ENCODE measurements around the gene PPIA. TPM values are rescaled to one million over a fixed set of nuclear protein-coding genes. Genes with fewer than 3 reads are reported as not detected.

The PPIA gene
- total RNA-seq, 1 experiment from 2014 or later: 2,409 TPM

DNA sequence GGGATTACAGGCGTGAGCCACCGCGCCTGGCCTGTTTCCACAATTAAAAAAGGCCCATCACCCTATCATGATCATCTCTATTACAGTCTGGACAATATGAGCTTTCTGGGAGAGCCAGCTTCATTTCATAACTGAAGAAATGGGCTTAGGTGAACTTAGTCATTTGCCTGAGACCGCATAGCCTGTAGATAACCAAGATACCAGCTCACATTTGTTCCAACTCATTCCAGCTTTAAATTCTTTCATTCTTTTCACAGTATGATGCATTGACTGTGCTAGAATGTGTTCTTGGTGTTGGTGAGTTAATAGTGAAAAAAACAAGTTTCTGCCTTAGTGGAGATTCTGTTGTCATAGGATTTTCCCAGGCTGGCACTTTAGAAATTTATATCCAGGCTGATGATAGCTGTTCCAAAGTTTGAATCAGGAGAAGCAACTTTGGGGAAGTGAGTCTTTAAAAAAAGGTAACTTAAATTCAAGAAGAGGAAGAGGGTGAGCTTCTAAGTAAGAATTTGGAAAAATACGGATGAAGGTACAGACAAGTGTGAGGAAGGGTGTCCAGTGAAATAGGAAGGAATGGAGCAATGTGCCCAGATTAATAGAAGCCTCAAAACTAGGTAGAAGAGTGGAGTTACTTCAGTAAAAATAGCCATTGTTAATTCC, 53.5 kb downstream of the PPIA start:
- H3K27me3 ChIP-seq (ENCODE audit: insufficient read depth, low read length): no peaks in the 10 kb centered on the region
- peaks cover 8 to 19% of the 10 kb centered on the region in 2 experiments for H3K4me1 Mint-ChIP-seq
- WGBS (ENCODE audit: extremely low coverage, insufficient read length, low lambda C conversion rate): no CpG with 5 or more reads among the region's 5 CpGs
- H3K23ac ChIP-seq (ENCODE audit: insufficient read length, low read depth, low read length): no peak overlapping the region
- H2BK15ac ChIP-seq (ENCODE audit: low read depth, low read length): no peak overlapping the region
- peak overlapping the region in 2 of 3 experiments; percentile 21 to 88; a peak in 4 of 7 replicates for H3K27ac Mint-ChIP-seq
- no peak overlapping the region for H2BK5ac ChIP-seq (ENCODE audit: insufficient read length, low read length)
- no peak overlapping the region for H2AK5ac ChIP-seq (ENCODE audit: insufficient read length, low read length)
- no peak for DNase-seq
- H3K79me1 ChIP-seq (ENCODE audit: insufficient read depth, low read depth, low read length, poor library complexity, severe bottlenecking): no peaks in the 10 kb centered on the region
- no peak overlapping the region for H3K14ac ChIP-seq (ENCODE audit: insufficient read depth, low read length)
- H3T11ph ChIP-seq (ENCODE audit: low read length): no peak overlapping the region
- no peak overlapping the region for H2BK20ac ChIP-seq (ENCODE audit: low read depth, low read length, poor library complexity, severe bottlenecking)
- H3K79me2 ChIP-seq (ENCODE audit: insufficient read depth, low read length): peaks cover 11% of the 10 kb centered on the region; the same call in 1 of the 2 replicates
- H4K91ac ChIP-seq (ENCODE audit: insufficient read length, low read depth, low read length): no peak overlapping the region
- no peak overlapping the region for H2BK12ac ChIP-seq (ENCODE audit: insufficient read length, low read depth, low read length)
- H3K9ac ChIP-seq (ENCODE audit: extremely low read depth, insufficient read length, low read length): no peak overlapping the region
- H4K8ac ChIP-seq (replicated peaks; ENCODE audit: insufficient read length, low read depth, low read length): no peak overlapping the region
- H3K4me2 ChIP-seq (ENCODE audit: insufficient read depth, insufficient read length, low read length): no peak overlapping the region
- H3K4me3 Mint-ChIP-seq: peak overlapping the region; percentile 97 to 99
- H3K9me3 Mint-ChIP-seq: no peaks in the 10 kb centered on the region
- no peaks in the 10 kb centered on the region for H3K9me3 ChIP-seq (ENCODE audit: control insufficient read depth, low read depth, low read length)
- TF ChIP-seq, protein P1, sequence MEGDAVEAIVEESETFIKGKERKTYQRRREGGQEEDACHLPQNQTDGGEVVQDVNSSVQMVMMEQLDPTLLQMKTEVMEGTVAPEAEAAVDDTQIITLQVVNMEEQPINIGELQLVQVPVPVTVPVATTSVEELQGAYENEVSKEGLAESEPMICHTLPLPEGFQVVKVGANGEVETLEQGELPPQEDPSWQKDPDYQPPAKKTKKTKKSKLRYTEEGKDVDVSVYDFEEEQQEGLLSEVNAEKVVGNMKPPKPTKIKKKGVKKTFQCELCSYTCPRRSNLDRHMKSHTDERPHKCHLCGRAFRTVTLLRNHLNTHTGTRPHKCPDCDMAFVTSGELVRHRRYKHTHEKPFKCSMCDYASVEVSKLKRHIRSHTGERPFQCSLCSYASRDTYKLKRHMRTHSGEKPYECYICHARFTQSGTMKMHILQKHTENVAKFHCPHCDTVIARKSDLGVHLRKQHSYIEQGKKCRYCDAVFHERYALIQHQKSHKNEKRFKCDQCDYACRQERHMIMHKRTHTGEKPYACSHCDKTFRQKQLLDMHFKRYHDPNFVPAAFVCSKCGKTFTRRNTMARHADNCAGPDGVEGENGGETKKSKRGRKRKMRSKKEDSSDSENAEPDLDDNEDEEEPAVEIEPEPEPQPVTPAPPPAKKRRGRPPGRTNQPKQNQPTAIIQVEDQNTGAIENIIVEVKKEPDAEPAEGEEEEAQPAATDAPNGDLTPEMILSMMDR (conservative IDR thresholded peaks at IDR 0.05): no peak
- H3K23me2 ChIP-seq (ENCODE audit: insufficient read length, low read depth, low read length, poor library complexity, severe bottlenecking): no peaks in the 10 kb centered on the region
- H3K56ac ChIP-seq (ENCODE audit: insufficient read length, low read depth, low read length): no peak overlapping the region
- H3K4ac ChIP-seq (ENCODE audit: low read depth, low read length): no peak overlapping the region
- H4K5ac ChIP-seq (ENCODE audit: insufficient read length, low read depth, low read length): no peak overlapping the region
- H3K4me1 ChIP-seq (ENCODE audit: insufficient read depth, low read length): no peaks in the 10 kb centered on the region
- H3K36me3 Mint-ChIP-seq (ENCODE audit: insufficient read depth in 1 of 3, low read depth in 3 of 3): peaks cover 0 to 3% (median 0%) of the 10 kb centered on the region in 3 experiments; a peak in 1 of 7 replicates
- no peak overlapping the region for H3K27ac ChIP-seq (ENCODE audit: insufficient read length, low read depth, low read length)
- H3K27me3 Mint-ChIP-seq (ENCODE audit: low read depth): no peaks in the 10 kb centered on the region
- H2BK120ac ChIP-seq (ENCODE audit: low read depth, low read length, poor library complexity, severe bottlenecking): no peak overlapping the region
- H2AFZ ChIP-seq (ENCODE audit: low read length): no peak overlapping the region
- no peak overlapping the region for H3K18ac ChIP-seq (ENCODE audit: insufficient read length, low read depth, low read length)
- H4K20me1 ChIP-seq (ENCODE audit: control insufficient read depth, insufficient read depth, insufficient read length): no peaks in the 10 kb centered on the region

All from H9 (cell line).